Neural cell (in vitro differentiated cells): ENCODE results near the gene AK5. TPM values are rescaled to one million over a fixed set of nuclear protein-coding genes. Genes with fewer than 3 reads are reported as not detected.

ENCODE experiments used
- H2AFZ ChIP-seq: fragments of 200-600, 300-800 bp; sonication (generic), shearing (Covaris generic); 2 replicates; pipeline ENCODE4 v1.6.0; 2014; ENCODE audit warnings: low read depth, mild to moderate bottlenecking, antibody characterized with exemption, low read length, moderate library complexity
- H3F3A ChIP-seq: fragments of 200-600 bp; shearing (Covaris generic); 2 replicates; pipeline ENCODE4 v1.6.1; 2016; ENCODE audit warnings: mild to moderate bottlenecking, moderate library complexity, mixed read lengths, antibody characterized with exemption, low read length; ENCODE audit not compliant: insufficient read depth, poor library complexity, severe bottlenecking
- H3K27ac ChIP-seq: fragments of 200-600, 300-800 bp; sonication (generic), shearing (Covaris generic); 2 replicates; pipeline ENCODE4 v1.5.1; 2014; ENCODE audit warnings: mild to moderate bottlenecking, low read length, moderate library complexity
- H3K27me3 ChIP-seq: fragments of 300-800, 200-600 bp; sonication (generic), shearing (Covaris generic); 2 replicates; pipeline ENCODE4 v1.6.0; 2014; ENCODE audit warnings: mild to moderate bottlenecking, low read depth, low read length, moderate library complexity; ENCODE audit not compliant: insufficient read depth
- H3K36me3 ChIP-seq: fragments of 300-800, 200-600 bp; sonication (generic), shearing (Covaris generic); 2 replicates; pipeline ENCODE4 v1.5.1; 2014; ENCODE audit warnings: mild to moderate bottlenecking, antibody characterized with exemption, low read length, moderate library complexity; ENCODE audit not compliant: insufficient read depth
- H3K4me2 ChIP-seq: fragments of 300-800, 200-600 bp; sonication (generic), shearing (Covaris generic); 2 replicates; pipeline ENCODE4 v1.6.0; 2014; ENCODE audit warnings: mild to moderate bottlenecking, low read length
- H3K4me3 ChIP-seq: fragments of 300-800, 200-600 bp; sonication (generic), shearing (Covaris generic); 2 replicates; pipeline ENCODE4 v1.5.1; 2014; ENCODE audit warnings: mild to moderate bottlenecking, low read length, moderate library complexity
- H3K79me2 ChIP-seq: fragments of 200-600 bp; shearing (Covaris generic); replicated peaks from 2 replicates; pipeline ENCODE4 v1.6.0; 2014; ENCODE audit warnings: mild to moderate bottlenecking, low read length, moderate library complexity; ENCODE audit not compliant: insufficient read depth
- H3K9ac ChIP-seq: fragments of 300-800, 200-600 bp; sonication (generic), shearing (Covaris generic); 2 replicates; pipeline ENCODE4 v1.6.1; 2016; ENCODE audit warnings: mild to moderate bottlenecking, low read length, mixed read lengths
- H3K9me2 ChIP-seq: fragments of 200-600 bp; shearing (Covaris generic); 2 replicates; pipeline ENCODE4 v1.6.1; 2016; ENCODE audit warnings: mild to moderate bottlenecking, low read length, mixed read lengths; ENCODE audit not compliant: insufficient read depth
- H3K9me3 ChIP-seq: fragments of 200-600, 300-800 bp; sonication (generic), shearing (Covaris generic); 2 replicates; pipeline ENCODE4 v1.6.1; 2016; ENCODE audit warnings: mild to moderate bottlenecking, mixed run types, low read length, moderate library complexity, mixed read lengths
- H4K20me1 ChIP-seq: fragments of 200-600 bp; shearing (Covaris generic); 2 replicates; pipeline ENCODE4 v1.6.1; 2016; ENCODE audit warnings: mild to moderate bottlenecking, mixed run types; ENCODE audit not compliant: insufficient read depth
- CTCF ChIP-seq: fragments of 450-650 bp; IDR thresholded peaks from 2 replicates; pipeline ENCODE4 v1.5.1; 2014; ENCODE audit warnings: antibody characterized with exemption, mild to moderate bottlenecking, moderate library complexity; ENCODE audit not compliant: poor library complexity, severe bottlenecking
- EP300 ChIP-seq: fragments of 450-650 bp; conservative IDR thresholded peaks from 2 replicates; pipeline ENCODE4 v1.6.1; 2014; ENCODE audit warnings: antibody characterized with exemption, mild to moderate bottlenecking, moderate library complexity; ENCODE audit not compliant: poor library complexity, severe bottlenecking
- EZH2 ChIP-seq: fragments of 200-600, 300-800 bp; shearing (Covaris generic), sonication (generic); IDR thresholded peaks from 2 replicates; pipeline ENCODE4 v1.6.1; 2014; ENCODE audit warnings: antibody characterized with exemption, low read length, borderline replicate concordance, mild to moderate bottlenecking; ENCODE audit not compliant: insufficient read depth, poor library complexity, severe bottlenecking
- MXI1 ChIP-seq: fragments of 450-650 bp; conservative IDR thresholded peaks from 2 replicates; pipeline ENCODE4 v1.6.1; 2014; ENCODE audit warnings: antibody characterized with exemption, mild to moderate bottlenecking; ENCODE audit not compliant: poor library complexity, severe bottlenecking
- POLR2AphosphoS5 ChIP-seq: IDR thresholded peaks from 2 replicates; pipeline ENCODE4 v1.6.1; 2012
- RAD21 ChIP-seq: fragments of 450-650 bp; conservative IDR thresholded peaks from 2 replicates; pipeline ENCODE4 v1.6.1; 2014; ENCODE audit warnings: antibody characterized with exemption, mild to moderate bottlenecking, moderate library complexity
- REST ChIP-seq: IDR thresholded peaks from 2 replicates; pipeline ENCODE4 v1.6.1; 2012; ENCODE audit warnings: borderline replicate concordance
- SMC3 ChIP-seq: fragments of 450-650 bp; conservative IDR thresholded peaks from 2 replicates; pipeline ENCODE4 v1.6.1; 2014; ENCODE audit warnings: antibody characterized with exemption, mild to moderate bottlenecking, moderate library complexity; ENCODE audit not compliant: poor library complexity
- TAF1 ChIP-seq: IDR thresholded peaks from 2 replicates; pipeline ENCODE4 v1.6.1; 2012; ENCODE audit warnings: low read depth
- polyA plus RNA-seq: library from polyadenylated mRNA; depleted of rRNA; stranded (reverse); fragments of >200 nt; gene quantifications from 2 replicates; pipeline ENCODE4 v1.2.3, GENCODE V29; 2014

Gene AK5
- polyA plus RNA-seq, 1 donor from 2014 or later, result 7.1 TPM

- Histone ChIP-seq H3K9me2 (no peaks in the 10 kb centered on the region), H3K36me3 (no peaks in the 10 kb centered on the region), H3K4me3 (no peak overlapping the region), H3K27ac (no peak overlapping the region), H3K9me3 (no peaks in the 10 kb centered on the region), H3K4me2 (no peak overlapping the region), H3K79me2 (no peaks in the 10 kb centered on the region), H2AFZ (no peak overlapping the region), H3K9ac (no peak overlapping the region), H3K27me3 (no peaks in the 10 kb centered on the region), H3F3A (no peaks in the 10 kb centered on the region), H4K20me1 (no peaks in the 10 kb centered on the region)
- TF ChIP-seq EP300 (peak; percentile 66), MXI1 (no peak)
Observed at GRCh38 chr1:77446841-77447555, 165.2 kb downstream of the AK5 start.

- Histone ChIP-seq H3K79me2 (no peaks in the 10 kb centered on the region), H3K9me3 (no peaks in the 10 kb centered on the region), H3K27me3 (no peaks in the 10 kb centered on the region), H3K36me3 (no peaks in the 10 kb centered on the region), H3K4me2 (no peak overlapping the region), H4K20me1 (no peaks in the 10 kb centered on the region), H3K9me2 (no peaks in the 10 kb centered on the region), H3K27ac (no peak overlapping the region), H3K4me3 (no peak overlapping the region), H2AFZ (no peak overlapping the region), H3F3A (no peaks in the 10 kb centered on the region), H3K9ac (no peak overlapping the region)
- TF ChIP-seq TAF1 (no peak), EZH2 (no peak), REST (no peak), EP300 (no peak), POLR2AphosphoS5 (no peak), MXI1 (no peak), CTCF (no peak), RAD21 (no peak), SMC3 (no peak)
Observed at GRCh38 chr1:77447669-77448068, 165.8 kb downstream of the AK5 start.
